HG02610 (cell line): ENCODE data around the gene CCDC121.

Source experiments
- ATAC-seq: cut with Tn5 transposase; IDR thresholded peaks from one replicate; pipeline ENCODE4 v1.9.1; 2021; ENCODE audit warnings: mild to moderate bottlenecking, moderate library complexity; ENCODE audit not compliant: unreplicated experiment

Gene CCDC121

DNA sequence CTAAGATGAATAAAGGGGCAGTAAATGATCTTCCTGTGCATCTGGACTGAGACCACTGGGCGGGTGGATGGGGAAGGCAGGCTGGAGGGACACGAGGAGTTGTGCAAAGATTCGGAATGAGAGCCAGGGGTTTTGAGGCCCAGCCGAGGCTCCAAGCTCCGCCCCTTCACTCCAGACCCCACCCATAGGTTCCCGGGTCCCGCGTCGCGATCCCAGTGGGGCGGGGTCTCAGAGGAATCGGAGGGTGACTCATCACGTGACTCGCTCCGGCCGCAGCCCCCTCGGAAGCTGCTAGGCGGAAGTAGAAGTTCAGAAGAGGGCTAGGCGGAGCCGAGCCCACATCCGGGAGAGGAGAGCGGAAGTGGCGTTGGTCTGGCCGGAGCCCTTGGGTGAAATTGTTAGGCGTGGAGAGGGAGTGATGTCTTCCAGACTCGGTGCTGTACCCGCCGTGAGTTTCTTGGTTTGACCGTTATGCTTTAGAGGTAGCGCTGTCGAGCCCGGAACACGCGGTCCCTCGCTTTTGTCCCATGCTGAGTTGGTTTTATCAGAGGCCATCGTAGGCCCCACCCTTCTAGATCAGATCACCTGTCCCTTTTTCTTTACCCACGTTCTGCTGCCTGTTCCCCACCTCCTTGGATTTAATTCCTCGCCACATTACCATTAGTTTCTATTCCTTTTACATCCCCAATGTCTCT is 46.0 kb downstream of the CCDC121 start, which contains the start of gene ZNF512:
Gene ZNF512, plus strand, starts transcription at position 348 of the 695 bp plus-strand sequence. Its CDS starts 71 bp downstream, at position 419.
- ATAC-seq = peak; percentile 93

DNA sequence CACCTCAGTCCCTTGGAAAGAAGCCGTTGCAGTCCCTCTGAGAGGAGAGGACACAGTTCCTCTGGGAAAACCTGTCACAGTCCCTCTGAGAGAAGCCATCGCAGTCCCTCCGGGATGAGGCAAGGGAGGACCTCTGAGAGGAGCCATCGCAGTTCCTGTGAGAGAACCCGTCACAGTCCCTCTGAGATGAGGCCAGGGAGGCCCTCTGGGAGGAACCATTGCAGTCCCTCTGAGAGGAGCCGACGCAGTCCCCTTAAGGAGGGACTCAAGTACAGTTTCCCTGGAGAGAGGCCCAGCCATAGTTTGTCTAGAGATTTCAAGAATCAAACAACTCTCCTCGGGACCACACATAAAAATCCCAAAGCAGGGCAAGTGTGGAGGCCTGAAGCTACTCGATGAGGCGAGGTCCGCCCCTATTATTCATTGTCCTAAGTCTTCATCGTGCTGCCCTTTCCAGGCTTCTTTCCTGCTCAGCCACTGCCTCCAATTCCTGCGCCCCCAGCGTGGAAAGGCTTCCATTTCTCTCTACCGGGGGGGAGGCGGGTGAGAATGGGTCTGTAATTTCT is 46.6 kb downstream of the CCDC121 start:
- no peak for ATAC-seq

DNA sequence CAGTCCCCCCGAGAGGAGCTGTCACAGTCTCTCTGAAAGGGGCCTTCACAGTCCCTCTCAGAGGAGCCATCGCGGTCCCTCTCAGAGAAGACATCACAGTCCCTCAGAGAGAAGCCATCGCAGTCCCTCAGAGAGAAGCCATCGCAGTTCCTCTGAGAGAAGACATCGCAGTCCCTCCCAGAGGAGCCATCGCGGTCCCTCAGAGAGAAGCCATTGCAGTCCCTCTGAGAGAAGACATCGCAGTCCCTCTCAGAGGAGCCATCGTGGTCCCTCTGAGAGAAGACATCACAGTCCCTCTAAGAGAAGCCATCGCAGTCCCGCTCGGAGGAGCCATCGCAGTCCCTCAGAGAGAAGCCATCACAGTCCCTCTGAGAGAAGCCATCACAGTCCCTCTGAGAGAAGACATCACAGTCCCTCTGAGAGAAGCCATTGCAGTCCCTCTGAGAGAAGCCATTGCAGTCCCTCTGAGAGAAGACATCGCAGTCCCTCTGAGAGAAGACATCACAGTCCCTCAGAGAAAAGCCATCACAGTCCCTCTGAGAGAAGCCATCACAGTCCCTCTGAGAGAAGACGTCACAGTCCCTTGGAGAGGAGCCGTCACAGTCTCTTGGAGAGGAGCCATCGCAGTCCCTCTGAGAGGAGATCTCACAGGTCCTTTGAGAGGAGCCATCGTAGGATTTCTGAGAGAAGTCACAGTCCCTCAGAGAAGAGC is 47.2 kb downstream of the CCDC121 start:
- ATAC-seq = no peak
